A549 (cell line): ENCODE data around the gene RGN. TPM values are rescaled to one million over a fixed set of nuclear protein-coding genes. Genes with fewer than 3 reads are reported as not detected.

Experiments
- ATAC-seq, 2 experiments: fragments of 200-7000 bp in 1 of 2; fragments of >200 bp in 1 of 2; cut with Nextera tagmentation in 1 of 2; cut with Tn5 transposase in 1 of 2; 3 replicates each; pipeline versions ENCODE4 v1.8.0 to v1.9.1; 2018 to 2020; ENCODE audit warnings: mild to moderate bottlenecking in 1 of 2, moderate library complexity in 1 of 2
- CTCF ChIA-PET: fragments of 300-600 bp; sonication (Branson Sonifier 250); formaldehyde crosslinking; extraction: SDS; loops from one replicate; lab custom pipeline; 2021; ENCODE audit warnings: antibody characterized with exemption, inconsistent platforms; lab: Yijun Ruan, JAX
- POLR2A ChIA-PET: fragments of 350-600 bp; formaldehyde crosslinking; extraction: SDS; loops from one replicate; lab custom pipeline; 2021; ENCODE audit warnings: antibody characterized with exemption, inconsistent platforms; lab: Yijun Ruan, JAX
- DNase-seq, 2 experiments: peaks; one replicate each; pipeline versions ENCODE4 v3.0.0 to v3.0.0-alpha.2; 2011 to 2016; ENCODE audit warnings: low read depth in 1 of 2, low spot score in 1 of 2
- FAIRE-seq: peaks from 2 replicates; lab custom pipeline; 2011; peaks lifted over from hg19 to GRCh38; lab: Jason Lieb, UNC
- H3K27ac ChIP-seq, 2 experiments: fragments of >200 bp; sonication (Bioruptor Twin); formaldehyde crosslinking; 3 replicates each; pipeline ENCODE4 v1.5.1; 2016 to 2017
- H3K4me1 ChIP-seq: fragments of >200 bp; sonication (Bioruptor Twin); formaldehyde crosslinking; 3 replicates; pipeline ENCODE4 v1.6.1; 2016
- H3K4me2 ChIP-seq: fragments of >200 bp; sonication (Bioruptor Twin); formaldehyde crosslinking; 3 replicates; pipeline ENCODE4 v1.6.1; 2016
- H3K4me3 ChIP-seq: fragments of >200 bp; sonication (Bioruptor Twin); formaldehyde crosslinking; 3 replicates; pipeline ENCODE4 v1.5.1; 2016
- H3K9me3 ChIP-seq: fragments of >200 bp; sonication (Bioruptor Twin); formaldehyde crosslinking; 3 replicates; pipeline ENCODE4 v1.6.1; 2016
- EHF ChIP-seq: fragments of 250-450 bp; sonication (Bioruptor Pico); IDR thresholded peaks from 2 replicates; pipeline ENCODE4 v1.5.0; 2020; ENCODE audit warnings: mild to moderate bottlenecking
- EP300 ChIP-seq, 2 experiments: fragments of >200 bp; sonication (Bioruptor Twin); formaldehyde crosslinking; IDR thresholded peaks; 2 replicates in 1 of 2; 3 replicates in 1 of 2; pipeline ENCODE4 v1.6.1; 2016 to 2017
- ESRRA ChIP-seq: fragments of 150-350 bp; IDR thresholded peaks from 2 replicates; pipeline ENCODE4 v1.6.1; 2014; ENCODE audit warnings: mild to moderate bottlenecking, low read length, borderline replicate concordance
- FOSB ChIP-seq: fragments of 250-450 bp; sonication (Bioruptor Pico); IDR thresholded peaks from 2 replicates; pipeline ENCODE4 v1.5.0; 2020; ENCODE audit warnings: mild to moderate bottlenecking, moderate library complexity
- FOSL2 ChIP-seq, 2 experiments: fragments of 450-650 bp in 1 of 2; fragments of >200 bp in 1 of 2; sonication (Bioruptor Twin) in 1 of 2; formaldehyde crosslinking; IDR thresholded peaks; 2 replicates each; pipeline versions ENCODE4 v1.5.0 to v1.6.1; 2016 to 2020; ENCODE audit warnings: mild to moderate bottlenecking in 1 of 2, moderate library complexity in 1 of 2
- FOXS1 ChIP-seq: fragments of 250-450 bp; sonication (Bioruptor Pico); IDR thresholded peaks from 2 replicates; pipeline ENCODE4 v1.5.0; 2020; ENCODE audit warnings: mild to moderate bottlenecking, moderate library complexity
- HOXA7 ChIP-seq: fragments of 250-450 bp; sonication (Bioruptor Pico); IDR thresholded peaks from 2 replicates; pipeline ENCODE4 v1.5.0; 2020; ENCODE audit warnings: mild to moderate bottlenecking, moderate library complexity
- HOXB5 ChIP-seq: fragments of 250-450 bp; sonication (Bioruptor Pico); IDR thresholded peaks from 2 replicates; pipeline ENCODE4 v1.5.0; 2020; ENCODE audit warnings: mild to moderate bottlenecking, moderate library complexity
- JUNB ChIP-seq: fragments of >200 bp; sonication (Bioruptor Twin); formaldehyde crosslinking; IDR thresholded peaks from 2 replicates; pipeline ENCODE4 v1.6.1; 2016
- MAZ ChIP-seq: fragments of 150-350 bp; IDR thresholded peaks from 2 replicates; pipeline ENCODE4 v1.6.1; 2014; ENCODE audit warnings: antibody characterized with exemption, low read depth, low read length, borderline replicate concordance
- MYC ChIP-seq: IDR thresholded peaks from 2 replicates; pipeline ENCODE4 v1.6.1; 2012; ENCODE audit warnings: mild to moderate bottlenecking, inconsistent platforms, low read length, improper control_type of control experiment, borderline replicate concordance
- NPAS2 ChIP-seq: fragments of 250-450 bp; sonication (Bioruptor Pico); IDR thresholded peaks from 2 replicates; pipeline ENCODE4 v1.8.0; 2022; ENCODE audit warnings: mild to moderate bottlenecking, moderate library complexity, borderline replicate concordance
- RARB ChIP-seq: fragments of 250-450 bp; sonication (Bioruptor Pico); IDR thresholded peaks from 2 replicates; pipeline ENCODE4 v1.8.0; 2021; ENCODE audit warnings: mild to moderate bottlenecking, moderate library complexity
- RCOR1 ChIP-seq: fragments of 150-350 bp; IDR thresholded peaks from 2 replicates; pipeline ENCODE4 v1.6.1; 2014; ENCODE audit warnings: antibody characterized with exemption, low read length, low read depth
- RFX5 ChIP-seq: fragments of 450-650 bp; IDR thresholded peaks from 2 replicates; pipeline ENCODE4 v1.7.1; 2014; ENCODE audit warnings: antibody characterized with exemption, mild to moderate bottlenecking, moderate library complexity
- RNF2 ChIP-seq: fragments of 200-600 bp; sonication (generic); IDR thresholded peaks from 2 replicates; pipeline ENCODE4 v1.6.1; 2016; ENCODE audit warnings: low read depth, mild to moderate bottlenecking, antibody characterized with exemption, moderate library complexity, borderline replicate concordance
- ZFP36 ChIP-seq: fragments of 450-650 bp; IDR thresholded peaks from 2 replicates; pipeline ENCODE4 v1.6.1; 2014; ENCODE audit warnings: borderline replicate concordance; ENCODE audit not compliant: partially characterized antibody
- WGBS: methylation state at CpG from one replicate; pipeline ENCODE4 v1.1.6; 2017; ENCODE audit errors: missing lambda C conversion rate; 5-methylcytosine and 5-hydroxymethylcytosine counted together
- polyA plus RNA-seq, 4 experiments: library from polyadenylated mRNA; depleted of rRNA in 3 of 4; stranded (reverse); fragments of >200 nt; fragmentation: RNase III in 1 of 4; extraction: RNeasy Plus Mini Kit Qiagen cat#74134 plus additional on column Dnase treatment in 1 of 4; gene quantifications; 2 replicates in 3 of 4; 3 replicates in 1 of 4; pipeline ENCODE4 v1.2.3, GENCODE V29; 2011 to 2017
- TF ChIP-seq, protein P1 (sequence below): fragments of 250-450 bp; sonication (Bioruptor Pico); IDR thresholded peaks from 2 replicates; pipeline ENCODE4 v1.5.0; 2021; ENCODE audit warnings: mild to moderate bottlenecking, moderate library complexity, borderline replicate concordance
- TF ChIP-seq, protein P2 (sequence below): fragments of >200 bp; sonication (Bioruptor Twin); formaldehyde crosslinking; IDR thresholded peaks from 3 replicates; pipeline ENCODE4 v1.5.1; 2016
- TF ChIP-seq, protein P3 (sequence below): IDR thresholded peaks from 2 replicates; pipeline ENCODE4 v1.6.1; 2012
- TF ChIP-seq, protein P4 (sequence below): fragments of 150-350 bp; IDR thresholded peaks from 2 replicates; pipeline ENCODE4 v1.6.1; 2014; ENCODE audit warnings: low read depth, mild to moderate bottlenecking, low read length
- TF ChIP-seq, protein P5 (sequence below): fragments of >200 bp; sonication (Bioruptor Twin); formaldehyde crosslinking; IDR thresholded peaks from 3 replicates; pipeline ENCODE4 v1.6.1; 2016

The RGN gene
- polyA plus RNA-seq, 2 of the 4 experiments (the other 2 are of a cell fraction) = 0.14 TPM; not detected in 1

DNA sequence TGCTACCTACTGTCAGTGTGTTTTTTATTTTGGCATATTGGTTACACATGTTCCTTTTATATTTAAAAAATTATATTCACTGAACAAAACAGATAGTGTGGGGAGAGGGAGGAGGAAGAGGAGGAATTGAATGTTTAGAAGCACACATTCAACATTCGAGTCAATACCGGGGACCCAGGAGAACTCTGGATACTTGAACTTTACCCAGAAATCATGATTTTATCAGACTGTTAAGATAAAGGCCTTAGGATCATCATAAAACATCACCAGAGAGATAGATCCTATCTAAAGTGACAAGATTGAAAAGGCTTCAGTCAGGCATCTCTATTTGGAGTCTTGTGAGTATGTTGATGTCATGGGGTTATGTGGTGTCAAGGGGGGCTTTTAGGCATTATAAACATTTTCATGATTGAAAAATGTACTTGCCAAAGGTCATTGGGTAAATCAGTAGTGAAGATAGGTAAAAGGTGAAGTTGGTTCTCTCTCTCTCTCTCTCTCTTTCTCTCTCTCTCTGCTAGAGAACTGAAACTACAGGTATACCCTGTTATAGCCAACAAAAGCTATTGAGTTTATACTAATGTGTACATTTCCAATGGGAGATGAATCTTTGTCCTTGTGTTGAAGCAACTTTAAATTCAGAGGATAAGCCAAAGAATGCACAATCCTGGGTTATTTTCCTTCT is 16.9 kb upstream of the RGN start:
- FAIRE-seq = no peak
- H3K4me2 ChIP-seq = no peak overlapping the region
- POLR2A ChIA-PET = no interaction called here
- TF ChIP-seq RCOR1 = no peak
- no peak for TF ChIP-seq JUNB
- no peak for TF ChIP-seq RARB (CRISPR knock-in tag)
- TF ChIP-seq NPAS2 = no peak
- no peak for TF ChIP-seq ESRRA
- TF ChIP-seq, protein P1, sequence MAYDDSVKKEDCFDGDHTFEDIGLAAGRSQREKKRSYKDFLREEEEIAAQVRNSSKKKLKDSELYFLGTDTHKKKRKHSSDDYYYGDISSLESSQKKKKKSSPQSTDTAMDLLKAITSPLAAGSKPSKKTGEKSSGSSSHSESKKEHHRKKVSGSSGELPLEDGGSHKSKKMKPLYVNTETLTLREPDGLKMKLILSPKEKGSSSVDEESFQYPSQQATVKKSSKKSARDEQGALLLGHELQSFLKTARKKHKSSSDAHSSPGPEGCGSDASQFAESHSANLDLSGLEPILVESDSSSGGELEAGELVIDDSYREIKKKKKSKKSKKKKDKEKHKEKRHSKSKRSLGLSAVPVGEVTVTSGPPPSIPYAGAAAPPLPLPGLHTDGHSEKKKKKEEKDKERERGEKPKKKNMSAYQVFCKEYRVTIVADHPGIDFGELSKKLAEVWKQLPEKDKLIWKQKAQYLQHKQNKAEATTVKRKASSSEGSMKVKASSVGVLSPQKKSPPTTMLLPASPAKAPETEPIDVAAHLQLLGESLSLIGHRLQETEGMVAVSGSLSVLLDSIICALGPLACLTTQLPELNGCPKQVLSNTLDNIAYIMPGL (CRISPR knock-in tag) = no peak
- TF ChIP-seq RNF2 = no peak
- TF ChIP-seq EHF (CRISPR knock-in tag) = no peak
- no peak for TF ChIP-seq EP300 (IDR thresholded peaks at IDR 0.05)
- TF ChIP-seq MAZ = no peak
- TF ChIP-seq FOXS1 (CRISPR knock-in tag) = no peak
- no peak for TF ChIP-seq FOSL2 (IDR thresholded peaks at IDR 0.05)
- TF ChIP-seq FOSL2 (CRISPR knock-in tag; IDR thresholded peaks at IDR 0.05) = no peak
- TF ChIP-seq MYC = no peak
- TF ChIP-seq, protein P2, sequence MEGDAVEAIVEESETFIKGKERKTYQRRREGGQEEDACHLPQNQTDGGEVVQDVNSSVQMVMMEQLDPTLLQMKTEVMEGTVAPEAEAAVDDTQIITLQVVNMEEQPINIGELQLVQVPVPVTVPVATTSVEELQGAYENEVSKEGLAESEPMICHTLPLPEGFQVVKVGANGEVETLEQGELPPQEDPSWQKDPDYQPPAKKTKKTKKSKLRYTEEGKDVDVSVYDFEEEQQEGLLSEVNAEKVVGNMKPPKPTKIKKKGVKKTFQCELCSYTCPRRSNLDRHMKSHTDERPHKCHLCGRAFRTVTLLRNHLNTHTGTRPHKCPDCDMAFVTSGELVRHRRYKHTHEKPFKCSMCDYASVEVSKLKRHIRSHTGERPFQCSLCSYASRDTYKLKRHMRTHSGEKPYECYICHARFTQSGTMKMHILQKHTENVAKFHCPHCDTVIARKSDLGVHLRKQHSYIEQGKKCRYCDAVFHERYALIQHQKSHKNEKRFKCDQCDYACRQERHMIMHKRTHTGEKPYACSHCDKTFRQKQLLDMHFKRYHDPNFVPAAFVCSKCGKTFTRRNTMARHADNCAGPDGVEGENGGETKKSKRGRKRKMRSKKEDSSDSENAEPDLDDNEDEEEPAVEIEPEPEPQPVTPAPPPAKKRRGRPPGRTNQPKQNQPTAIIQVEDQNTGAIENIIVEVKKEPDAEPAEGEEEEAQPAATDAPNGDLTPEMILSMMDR = no peak
- TF ChIP-seq, protein P3, sequence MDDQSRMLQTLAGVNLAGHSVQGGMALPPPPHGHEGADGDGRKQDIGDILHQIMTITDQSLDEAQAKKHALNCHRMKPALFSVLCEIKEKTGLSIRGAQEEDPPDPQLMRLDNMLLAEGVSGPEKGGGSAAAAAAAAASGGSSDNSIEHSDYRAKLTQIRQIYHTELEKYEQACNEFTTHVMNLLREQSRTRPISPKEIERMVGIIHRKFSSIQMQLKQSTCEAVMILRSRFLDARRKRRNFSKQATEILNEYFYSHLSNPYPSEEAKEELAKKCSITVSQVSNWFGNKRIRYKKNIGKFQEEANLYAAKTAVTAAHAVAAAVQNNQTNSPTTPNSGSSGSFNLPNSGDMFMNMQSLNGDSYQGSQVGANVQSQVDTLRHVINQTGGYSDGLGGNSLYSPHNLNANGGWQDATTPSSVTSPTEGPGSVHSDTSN = no peak
- TF ChIP-seq RFX5 = no peak
- TF ChIP-seq, all 56 proteins: peak for 0
- no peak overlapping the region for H3K27ac ChIP-seq
- H3K4me1 ChIP-seq = no peaks in the 10 kb centered on the region
- DNase-seq = no peak
- no peak for ATAC-seq
- no peak overlapping the region for H3K4me3 ChIP-seq
- WGBS = 91% methylated on average over 2 of the region's 2 CpGs
- no peaks in the 10 kb centered on the region for H3K9me3 ChIP-seq
- CTCF ChIA-PET = interaction anchor here (1.4 kb wide), 1 partner anchor 83 kb away, joined by 3 read pairs; no protein-coding TSS in a partner anchor

DNA sequence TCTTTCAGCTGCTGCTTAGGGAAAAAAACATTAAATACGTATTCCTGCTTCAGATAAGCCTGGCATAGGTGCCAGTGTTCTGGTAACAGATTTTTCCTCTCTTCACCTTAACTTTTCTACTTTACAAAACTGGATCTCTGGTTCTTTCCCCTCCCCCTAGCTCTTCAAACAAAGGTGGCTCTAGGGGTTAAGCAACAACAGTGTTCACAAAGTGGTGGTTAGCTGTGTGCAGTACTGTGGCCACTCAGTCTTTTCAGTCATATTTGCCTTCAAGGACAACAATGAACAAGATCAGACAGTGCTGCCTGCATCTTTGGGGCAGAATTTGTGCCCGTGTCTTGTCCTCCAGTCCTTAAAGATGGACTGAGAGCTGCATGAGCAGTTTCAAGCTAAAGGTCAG is 15.1 kb upstream of the RGN start:
- FAIRE-seq = no peak
- CTCF ChIA-PET = no interaction called here
- H3K4me1 ChIP-seq = no peaks in the 10 kb centered on the region
- H3K4me3 ChIP-seq = no peak overlapping the region
- 97% methylated on average over 2 of the region's 2 CpGs for WGBS
- TF ChIP-seq HOXB5 (no peak), HOXA7 (CRISPR knock-in tag) (no peak), ZFP36 (no peak), FOSB (CRISPR knock-in tag) (no peak)
- TF ChIP-seq, protein P4, sequence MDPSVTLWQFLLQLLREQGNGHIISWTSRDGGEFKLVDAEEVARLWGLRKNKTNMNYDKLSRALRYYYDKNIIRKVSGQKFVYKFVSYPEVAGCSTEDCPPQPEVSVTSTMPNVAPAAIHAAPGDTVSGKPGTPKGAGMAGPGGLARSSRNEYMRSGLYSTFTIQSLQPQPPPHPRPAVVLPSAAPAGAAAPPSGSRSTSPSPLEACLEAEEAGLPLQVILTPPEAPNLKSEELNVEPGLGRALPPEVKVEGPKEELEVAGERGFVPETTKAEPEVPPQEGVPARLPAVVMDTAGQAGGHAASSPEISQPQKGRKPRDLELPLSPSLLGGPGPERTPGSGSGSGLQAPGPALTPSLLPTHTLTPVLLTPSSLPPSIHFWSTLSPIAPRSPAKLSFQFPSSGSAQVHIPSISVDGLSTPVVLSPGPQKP = no peak
- TF ChIP-seq, protein P5, sequence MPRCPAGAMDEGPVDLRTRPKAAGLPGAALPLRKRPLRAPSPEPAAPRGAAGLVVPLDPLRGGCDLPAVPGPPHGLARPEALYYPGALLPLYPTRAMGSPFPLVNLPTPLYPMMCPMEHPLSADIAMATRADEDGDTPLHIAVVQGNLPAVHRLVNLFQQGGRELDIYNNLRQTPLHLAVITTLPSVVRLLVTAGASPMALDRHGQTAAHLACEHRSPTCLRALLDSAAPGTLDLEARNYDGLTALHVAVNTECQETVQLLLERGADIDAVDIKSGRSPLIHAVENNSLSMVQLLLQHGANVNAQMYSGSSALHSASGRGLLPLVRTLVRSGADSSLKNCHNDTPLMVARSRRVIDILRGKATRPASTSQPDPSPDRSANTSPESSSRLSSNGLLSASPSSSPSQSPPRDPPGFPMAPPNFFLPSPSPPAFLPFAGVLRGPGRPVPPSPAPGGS = no peak
- DNase-seq = no peak
- POLR2A ChIA-PET = no interaction called here
- no peak overlapping the region for H3K4me2 ChIP-seq
- no peak for ATAC-seq
- no peaks in the 10 kb centered on the region for H3K9me3 ChIP-seq
- H3K27ac ChIP-seq = no peak overlapping the region
